IMR-90 (cell line): ENCODE data around the gene OSCP1. TPM values are rescaled to one million over a fixed set of nuclear protein-coding genes. Genes with fewer than 3 reads are reported as not detected.

Experiments
- ATAC-seq: fragments of 200-7000 bp; cut with Tn5 transposase; 2 replicates; pipeline ENCODE4 v1.9.1; 2020; ENCODE audit warnings: low read depth, mild to moderate bottlenecking, moderate library complexity
- BruUV-seq: library from RNA; stranded (reverse); fragments of 400-500 nt; replicated peaks from 2 replicates; lab custom pipeline; 2021; lab: Mats Ljungman, UMichigan
- CTCF ChIA-PET: fragments of 300-600 bp; formaldehyde crosslinking; extraction: SDS; loops from one replicate; lab custom pipeline; 2021; ENCODE audit warnings: antibody characterized with exemption; lab: Yijun Ruan, JAX
- POLR2A ChIA-PET: fragments of 300-600 bp; sonication (Branson Sonifier 250); formaldehyde crosslinking; loops from one replicate; lab custom pipeline; 2022; ENCODE audit warnings: antibody characterized with exemption; ENCODE audit not compliant: unreplicated experiment; lab: Charles Lee
- DNase-seq: peaks from one replicate; pipeline ENCODE4 v3.0.0; 2013
- H2AFZ ChIP-seq: replicated peaks from 2 replicates; pipeline ENCODE3; 2013; ENCODE audit warnings: low read length, mild to moderate bottlenecking; ENCODE audit not compliant: poor library complexity
- H2AK5ac ChIP-seq: 2 replicates; pipeline ENCODE4 v1.6.1; 2013; ENCODE audit warnings: low read depth, low read length, inconsistent platforms
- H2AK9ac ChIP-seq: replicated peaks from 2 replicates; pipeline ENCODE3; 2013; ENCODE audit warnings: mild to moderate bottlenecking, low read depth, low read length, moderate library complexity; ENCODE audit not compliant: poor library complexity
- H2BK120ac ChIP-seq: 2 replicates; pipeline ENCODE4 v1.6.1; 2013; ENCODE audit warnings: low read depth, low read length, inconsistent platforms
- H2BK15ac ChIP-seq: 3 replicates; pipeline ENCODE4 v1.6.1; 2013; ENCODE audit warnings: low read depth, low read length, inconsistent platforms
- H2BK20ac ChIP-seq: 2 replicates; pipeline ENCODE4 v1.6.1; 2013; ENCODE audit warnings: low read depth, mild to moderate bottlenecking, inconsistent platforms, low read length, moderate library complexity
- H2BK5ac ChIP-seq: 2 replicates; pipeline ENCODE4 v1.6.1; 2013; ENCODE audit warnings: mild to moderate bottlenecking, low read depth, low read length, inconsistent platforms; ENCODE audit not compliant: poor library complexity, severe bottlenecking
- H3K14ac ChIP-seq: replicated peaks from 2 replicates; pipeline ENCODE4 v1.6.1; 2013; ENCODE audit warnings: low read depth, low read length, inconsistent platforms
- H3K18ac ChIP-seq: 2 replicates; pipeline ENCODE4 v1.6.1; 2013; ENCODE audit warnings: low read depth, low read length, control low read depth
- H3K23ac ChIP-seq: 2 replicates; pipeline ENCODE4 v1.6.1; 2013; ENCODE audit warnings: low read depth, low read length, inconsistent platforms
- H3K27ac ChIP-seq: 2 replicates; pipeline ENCODE4 v1.5.1; 2013; ENCODE audit warnings: mild to moderate bottlenecking, control low read depth, low read length; ENCODE audit not compliant: insufficient read depth
- H3K27me3 ChIP-seq: 2 replicates; pipeline ENCODE4 v1.6.1; 2013; ENCODE audit warnings: low read length; ENCODE audit not compliant: control insufficient read depth, insufficient read depth
- H3K36me3 ChIP-seq: 2 replicates; pipeline ENCODE4 v1.6.1; 2013; ENCODE audit warnings: low read length, mixed read lengths; ENCODE audit not compliant: control insufficient read depth, insufficient read depth
- H3K4ac ChIP-seq: 2 replicates; pipeline ENCODE4 v1.6.1; 2013; ENCODE audit warnings: low read depth, low read length, inconsistent platforms
- H3K4me1 ChIP-seq: 2 replicates; pipeline ENCODE4 v1.6.1; 2013; ENCODE audit warnings: low read length, mixed read lengths; ENCODE audit not compliant: control insufficient read depth, insufficient read depth
- H3K4me2 ChIP-seq: 2 replicates; pipeline ENCODE4 v1.6.1; 2013; ENCODE audit warnings: low read depth, mild to moderate bottlenecking, control low read depth, low read length, moderate library complexity
- H3K4me3 ChIP-seq: 2 replicates; pipeline ENCODE4 v1.5.1; 2013; ENCODE audit warnings: low read depth, mild to moderate bottlenecking, control low read depth, low read length, moderate library complexity; ENCODE audit not compliant: insufficient read depth
- H3K56ac ChIP-seq: 2 replicates; pipeline ENCODE4 v1.6.1; 2013; ENCODE audit warnings: low read length, inconsistent platforms; ENCODE audit not compliant: insufficient read depth; ENCODE audit errors: extremely low read depth
- H3K79me1 ChIP-seq, 2 experiments: 2 replicates each; pipeline ENCODE4 v1.6.1; 2013; ENCODE audit warnings: low read length in 2 of 2, inconsistent platforms in 1 of 2, low read depth in 1 of 2
- H3K9ac ChIP-seq: 2 replicates; pipeline ENCODE4 v1.6.1; 2013; ENCODE audit warnings: low read depth, low read length, control low read depth
- H3K9me1 ChIP-seq: 2 replicates; pipeline ENCODE4 v1.6.1; 2013; ENCODE audit warnings: low read length, inconsistent platforms; ENCODE audit not compliant: insufficient read depth
- H3K9me3 ChIP-seq: 2 replicates; pipeline ENCODE4 v1.6.1; 2013; ENCODE audit warnings: low read length; ENCODE audit not compliant: control insufficient read depth, insufficient read depth
- H4K20me1 ChIP-seq: 2 replicates; pipeline ENCODE4 v1.6.1; 2013; ENCODE audit warnings: low read length, inconsistent platforms; ENCODE audit not compliant: insufficient read depth
- H4K5ac ChIP-seq: 2 replicates; pipeline ENCODE4 v1.6.1; 2013; ENCODE audit warnings: mild to moderate bottlenecking, low read depth, low read length, control low read depth
- H4K8ac ChIP-seq, 2 experiments: 2 replicates each; pipeline ENCODE4 v1.6.1; 2013; ENCODE audit warnings: low read depth in 2 of 2, low read length in 2 of 2, control low read depth in 1 of 2, inconsistent platforms in 1 of 2
- H4K91ac ChIP-seq: 2 replicates; pipeline ENCODE4 v1.6.1; 2013; ENCODE audit warnings: low read depth, low read length, inconsistent platforms; ENCODE audit not compliant: insufficient read depth
- BHLHE40 ChIP-seq: fragments of 150-350 bp; IDR thresholded peaks from 2 replicates; pipeline ENCODE4 v1.6.1; 2016; ENCODE audit warnings: mild to moderate bottlenecking, low read depth, low read length
- CEBPB ChIP-seq: IDR thresholded peaks from 2 replicates; pipeline ENCODE4 v1.6.1; 2012; ENCODE audit warnings: low read depth, low read length, improper control_type of control experiment
- CHD1 ChIP-seq: IDR thresholded peaks from 2 replicates; pipeline ENCODE4 v1.6.1; 2012; ENCODE audit warnings: low read depth, low read length, improper control_type of control experiment
- CTCF ChIP-seq: conservative IDR thresholded peaks from 2 replicates; pipeline ENCODE4 v1.5.1; 2012; ENCODE audit warnings: mild to moderate bottlenecking, low read depth, low read length, improper control_type of control experiment
- ELK1 ChIP-seq: fragments of 150-350 bp; IDR thresholded peaks from 2 replicates; pipeline ENCODE4 v1.6.1; 2016; ENCODE audit warnings: low read depth, mild to moderate bottlenecking, low read length, moderate library complexity, borderline replicate concordance
- FOS ChIP-seq: fragments of 150-350 bp; IDR thresholded peaks from 2 replicates; pipeline ENCODE4 v1.6.1; 2016; ENCODE audit warnings: low read depth, low read length
- MAFK ChIP-seq: IDR thresholded peaks from 2 replicates; pipeline ENCODE4 v1.6.1; 2012; ENCODE audit warnings: low read depth, low read length, improper control_type of control experiment
- MXI1 ChIP-seq: IDR thresholded peaks from 2 replicates; pipeline ENCODE4 v1.6.1; 2012; ENCODE audit warnings: low read depth, mild to moderate bottlenecking, low read length, moderate library complexity, borderline replicate concordance
- NFE2L2 ChIP-seq: fragments of 150-350 bp; IDR thresholded peaks from 2 replicates; pipeline ENCODE4 v1.6.1; 2016; ENCODE audit warnings: low read depth, mild to moderate bottlenecking, low read length
- POLR2A ChIP-seq: IDR thresholded peaks from 2 replicates; pipeline ENCODE4 v1.6.1; 2012; ENCODE audit warnings: mild to moderate bottlenecking, low read depth, low read length
- RAD21 ChIP-seq: IDR thresholded peaks from 2 replicates; pipeline ENCODE4 v1.6.1; 2012; ENCODE audit warnings: low read length, improper control_type of control experiment
- RCOR1 ChIP-seq: IDR thresholded peaks from 2 replicates; pipeline ENCODE4 v1.6.1; 2012; ENCODE audit warnings: mild to moderate bottlenecking, low read length, improper control_type of control experiment; ENCODE audit not compliant: insufficient replicate concordance
- RFX5 ChIP-seq: IDR thresholded peaks from 2 replicates; pipeline ENCODE4 v1.8.0; 2012; ENCODE audit warnings: low read depth, mild to moderate bottlenecking, low read length, moderate library complexity
- SMC3 ChIP-seq: fragments of 150-350 bp; IDR thresholded peaks from 2 replicates; pipeline ENCODE4 v1.6.1; 2016; ENCODE audit warnings: low read depth, mild to moderate bottlenecking, antibody characterized with exemption, low read length, moderate library complexity
- USF2 ChIP-seq: fragments of 150-350 bp; IDR thresholded peaks from 2 replicates; pipeline ENCODE4 v1.6.1; 2017; ENCODE audit warnings: mild to moderate bottlenecking, antibody characterized with exemption, low read length, low read depth
- WGBS, 2 experiments: methylation state at CpG; one replicate each; pipeline versions ENCODE4 v1.1.5 to v1.1.7; 2013; ENCODE audit warnings: missing lambda C conversion rate in 2 of 2; ENCODE audit not compliant: insufficient read length in 1 of 2; ENCODE audit errors: extremely low coverage in 2 of 2; 5-methylcytosine and 5-hydroxymethylcytosine counted together
- dilution Hi-C: fragments of 300-500 bp; cut with HindIII; formaldehyde crosslinking; loops from one replicate; pipeline ENCODE4 v1.14.3; 2018; ENCODE audit warnings: low sequenced_read_pairs; ENCODE audit not compliant: unreplicated experiment
- in situ Hi-C: fragments of 300-500 bp; cut with MboI; formaldehyde crosslinking; loops from 3 replicates; pipeline ENCODE4 v1.14.3; 2019; ENCODE audit warnings: low sequenced_read_pairs, inconsistent platforms, mixed read lengths
- intact Hi-C: fragments of 100-400 bp; cut with micrococcal nuclease; formaldehyde crosslinking; loops from 2 replicates; pipeline ENCODE4 v1.10.0; 2022
- polyA plus RNA-seq, 3 experiments: library from polyadenylated mRNA; depleted of rRNA; stranded (reverse); fragments of >200 nt; gene quantifications; 2 replicates each; pipeline ENCODE4 v1.2.3, GENCODE V29; 2012; ENCODE audit warnings: low replicate concordance in 1 of 3
- total RNA-seq: library from RNA; depleted of rRNA; stranded (reverse); fragments of >200 nt; gene quantifications from 2 replicates; pipeline ENCODE4 v1.2.3, GENCODE V29; 2012

Gene OSCP1
- total and polyA plus RNA-seq, 2 of the 4 experiments (the other 2 are of a cell fraction), result 7.8 to 11.8 TPM

- in situ Hi-C loops, result no loop called here
- H3K4me3 ChIP-seq, result no peak overlapping the region
- no peak overlapping the region for H3K23ac ChIP-seq
- dilution Hi-C loops, result no loop called here
- ATAC-seq (no peak), DNase-seq (no peak)
- no peak overlapping the region for H2AFZ ChIP-seq
- no peak overlapping the region for H4K91ac ChIP-seq
- H2BK5ac ChIP-seq, result no peak overlapping the region
- BruUV-seq, result no TSS peak
- no peak overlapping the region for H3K4me2 ChIP-seq
- H3K79me1 ChIP-seq, result no peaks in the 10 kb centered on the region
- no peak overlapping the region for H4K8ac ChIP-seq
- H2BK120ac ChIP-seq, result no peak overlapping the region
- H2BK20ac ChIP-seq, result no peak overlapping the region
- H3K9me1 ChIP-seq, result no peaks in the 10 kb centered on the region
- H3K9ac ChIP-seq, result no peak overlapping the region
- TF ChIP-seq ELK1 (no peak), MXI1 (no peak), CEBPB (no peak), RAD21 (no peak), BHLHE40 (no peak), RCOR1 (no peak), SMC3 (no peak), CTCF (no peak), FOS (no peak), CHD1 (no peak), USF2 (no peak), NFE2L2 (no peak), POLR2A (no peak), RFX5 (no peak), MAFK (no peak)
- H3K9me3 ChIP-seq, result no peaks in the 10 kb centered on the region
- ChIA-PET CTCF (no interaction called here), POLR2A (no interaction called here)
- H2AK5ac ChIP-seq, result no peak overlapping the region
- no peak overlapping the region for H3K18ac ChIP-seq
- no peak overlapping the region for H4K5ac ChIP-seq
- no peaks in the 10 kb centered on the region for H3K36me3 ChIP-seq
- H3K27ac ChIP-seq, result no peak overlapping the region
- H3K4ac ChIP-seq, result no peak overlapping the region
- H3K4me1 ChIP-seq, result no peaks in the 10 kb centered on the region
- no peak overlapping the region for H3K56ac ChIP-seq
- intact Hi-C loops, result no loop called here
- peaks cover 33% of the 10 kb centered on the region for H3K27me3 ChIP-seq
- WGBS, 2 experiments, result 82% methylated on average over 4 of the region's 9 CpGs; no CpG with 5 or more reads in 1 of the 2 experiments
- no peak overlapping the region for H2AK9ac ChIP-seq
- no peak overlapping the region for H3K14ac ChIP-seq
- no peaks in the 10 kb centered on the region for H4K20me1 ChIP-seq
- H2BK15ac ChIP-seq, result no peak overlapping the region
Observed at GRCh38 chr1:36475341-36475740, 25.1 kb upstream of the OSCP1 start.
